ENCODE data around the gene TCEAL9. TPM values are rescaled to one million over a fixed set of nuclear protein-coding genes. Genes with fewer than 3 reads are reported as not detected.
"Not testable (repeated sequence)": the region's sequence is repeated elsewhere in the genome, so short reads cannot be mapped to it uniquely, and the experiment has no call there.

Gene TCEAL9
- total RNA-seq, 2 donors from 2014 or later: 0.55 TPM; not detected in 1

DNA sequence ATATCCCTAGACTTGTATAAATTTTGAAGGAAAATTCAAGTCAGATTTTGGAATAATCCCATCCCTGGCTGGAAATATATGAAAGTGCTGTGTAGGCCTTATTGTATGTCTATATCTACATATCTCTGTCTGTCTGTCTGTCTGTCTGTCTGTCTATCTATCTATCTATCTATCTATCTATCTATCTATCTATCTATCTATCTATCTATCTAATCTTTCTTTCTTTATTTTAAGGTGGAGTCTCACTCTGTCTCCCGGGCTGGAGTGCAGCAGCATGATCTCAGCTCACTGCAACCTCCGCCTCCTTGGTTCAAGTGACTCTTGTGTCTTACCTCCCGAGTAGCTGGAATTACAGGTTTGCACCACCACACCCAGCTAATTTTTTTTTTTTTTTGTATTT lies 3.3 kb downstream of the TCEAL9 start:
- not testable (repeated sequence) for H3K27ac Mint-ChIP-seq, ATAC-seq, DNase-seq

DNA sequence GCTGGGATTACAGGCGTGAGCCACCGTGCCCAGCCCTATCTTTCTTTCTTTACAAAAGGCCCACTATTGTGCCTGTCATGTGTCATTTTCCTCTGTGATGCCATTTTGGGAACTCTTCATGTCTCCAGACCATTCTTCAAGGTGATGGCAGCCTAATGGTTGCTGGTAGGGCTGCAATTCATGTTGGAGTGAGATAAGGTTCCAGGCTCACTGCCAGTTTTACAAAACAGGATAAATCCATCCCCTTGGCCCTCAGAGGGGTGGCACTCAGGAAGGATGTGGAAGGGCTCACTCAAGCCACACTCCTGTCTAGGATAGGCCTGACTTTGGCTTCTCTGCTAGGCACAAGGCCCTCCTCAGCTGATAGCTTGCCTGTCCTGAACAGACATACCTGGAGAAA lies 3.8 kb downstream of the TCEAL9 start:
- Mint-ChIP-seq H3K27ac (no peak overlapping the region), H3K4me1 (peaks cover 7% of the 10 kb centered on the region), H3K36me3 (ENCODE audit: low read depth) (peaks cover 2% of the 10 kb centered on the region), H3K27me3 (peaks cover 6% of the 10 kb centered on the region), H3K4me3 (no peak overlapping the region)
- ATAC-seq (no peak), DNase-seq (no peak)
- no peaks in the 10 kb centered on the region for H3K9me3 ChIP-seq (ENCODE audit: control insufficient read depth, low read length, poor library complexity, severe bottlenecking)

More for the DNA sequence above, 3.3 kb downstream of the TCEAL9 start:
- not testable (repeated sequence) for H3K27me3 Mint-ChIP-seq; H3K9me3 ChIP-seq (ENCODE audit: control insufficient read depth, low read length, poor library complexity, severe bottlenecking); H3K4me3 Mint-ChIP-seq; H3K36me3 Mint-ChIP-seq (ENCODE audit: low read depth); H3K4me1 Mint-ChIP-seq

DNA sequence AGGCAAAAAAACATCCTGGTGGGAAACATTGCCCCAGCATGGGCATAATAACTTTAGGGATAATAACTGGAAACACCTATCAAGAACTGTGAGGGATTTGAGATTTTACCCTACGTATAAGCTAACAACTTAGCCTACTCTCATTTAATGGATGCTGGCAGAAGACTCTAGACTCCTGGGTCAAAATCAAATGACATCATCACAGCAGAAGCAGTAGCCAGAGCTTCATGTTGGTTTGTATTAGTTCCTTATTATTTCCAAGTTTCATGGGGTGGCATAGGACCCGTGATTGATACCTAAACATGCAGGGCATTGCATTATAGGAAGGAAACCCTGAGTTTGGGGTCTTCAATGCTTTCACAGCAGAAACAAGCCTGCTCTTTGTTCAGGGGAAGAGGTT lies 4.6 kb downstream of the TCEAL9 start:
- Mint-ChIP-seq H3K4me3 (no peak overlapping the region), H3K36me3 (ENCODE audit: low read depth) (peaks cover 2% of the 10 kb centered on the region), H3K27ac (no peak overlapping the region), H3K27me3 (peaks cover 5% of the 10 kb centered on the region), H3K4me1 (peaks cover 5% of the 10 kb centered on the region)
- no peaks in the 10 kb centered on the region for H3K9me3 ChIP-seq (ENCODE audit: control insufficient read depth, low read length, poor library complexity, severe bottlenecking)
- DNase-seq (no peak), ATAC-seq (no peak)

DNA sequence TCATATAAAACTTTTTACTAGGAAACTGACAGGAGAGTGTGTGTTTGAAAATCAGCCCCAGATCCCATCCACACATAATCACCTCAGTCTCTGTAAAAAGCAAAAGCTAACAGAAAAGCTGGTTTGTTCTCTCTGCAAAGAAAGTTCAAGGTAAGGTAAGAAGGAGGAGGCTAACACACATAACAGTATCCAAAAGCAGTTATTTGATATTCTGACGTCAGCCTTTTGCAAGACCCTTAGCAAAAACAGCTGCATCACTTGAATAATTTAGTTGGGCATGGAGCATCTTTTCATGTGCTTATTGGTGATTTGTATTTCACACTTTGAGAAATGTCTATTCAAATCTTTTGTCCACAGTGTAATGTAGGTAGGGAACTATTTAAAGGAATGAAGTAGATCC lies 5.5 kb downstream of the TCEAL9 start:
- ATAC-seq: no peak

DNA sequence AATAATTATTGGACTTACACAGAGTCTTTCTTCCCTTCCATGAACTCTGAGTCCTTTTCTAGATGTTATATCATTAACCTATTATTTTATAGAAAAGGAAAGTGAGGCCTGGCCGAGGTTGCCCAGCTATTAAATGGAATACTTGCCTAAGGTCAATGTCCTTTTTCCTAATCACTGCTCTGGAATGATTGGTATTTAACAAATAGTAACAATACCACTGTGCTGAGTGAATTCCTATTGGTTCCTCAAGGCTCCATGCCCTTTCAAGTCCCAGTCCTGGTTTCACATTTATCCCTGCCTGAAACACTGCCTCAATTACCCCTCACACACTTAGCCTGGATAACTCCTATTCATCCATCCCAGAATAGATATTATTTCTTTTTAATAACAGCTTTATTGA lies 6.2 kb downstream of the TCEAL9 start:
- Mint-ChIP-seq H3K27ac (no peak overlapping the region), H3K4me1 (no peaks in the 10 kb centered on the region), H3K4me3 (no peak overlapping the region), H3K36me3 (ENCODE audit: low read depth) (peaks cover 1% of the 10 kb centered on the region), H3K27me3 (peaks cover 7% of the 10 kb centered on the region)
- DNase-seq: no peak
- ATAC-seq: no peak
- no peaks in the 10 kb centered on the region for H3K9me3 ChIP-seq (ENCODE audit: control insufficient read depth, low read length, poor library complexity, severe bottlenecking)

More for the DNA sequence above, 5.5 kb downstream of the TCEAL9 start:
- H3K27ac Mint-ChIP-seq: no peak overlapping the region
- no peak for DNase-seq
- no peak overlapping the region for H3K4me3 Mint-ChIP-seq
- H3K36me3 Mint-ChIP-seq (ENCODE audit: low read depth): peaks cover 2% of the 10 kb centered on the region
- no peaks in the 10 kb centered on the region for H3K9me3 ChIP-seq (ENCODE audit: control insufficient read depth, low read length, poor library complexity, severe bottlenecking)
- peaks cover 7% of the 10 kb centered on the region for H3K27me3 Mint-ChIP-seq
- H3K4me1 Mint-ChIP-seq: peaks cover 2% of the 10 kb centered on the region

DNA sequence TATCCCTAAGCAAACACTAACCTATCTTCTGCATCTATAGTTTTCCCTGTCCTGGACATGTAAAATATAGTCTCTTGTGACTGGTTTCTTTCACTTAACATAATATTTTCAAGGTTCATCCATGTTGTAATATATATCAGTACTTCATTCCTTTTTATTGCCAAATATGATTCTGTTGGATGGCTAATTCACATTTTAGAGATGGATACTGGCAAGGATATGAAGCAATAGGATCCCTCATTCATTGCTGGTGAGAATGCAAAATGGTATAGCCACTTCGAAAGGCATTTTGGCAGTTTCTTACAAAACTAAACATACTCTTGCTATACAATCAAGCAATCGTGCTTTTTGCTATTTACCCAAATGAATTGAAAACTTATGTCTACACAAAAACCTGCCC lies 6.7 kb downstream of the TCEAL9 start:
- Mint-ChIP-seq H3K4me1 (no peaks in the 10 kb centered on the region), H3K27ac (no peak overlapping the region), H3K36me3 (ENCODE audit: low read depth) (no peaks in the 10 kb centered on the region), H3K4me3 (no peak overlapping the region), H3K27me3 (peaks cover 7% of the 10 kb centered on the region)
- DNase-seq (no peak), ATAC-seq (no peak)
- H3K9me3 ChIP-seq (ENCODE audit: control insufficient read depth, low read length, poor library complexity, severe bottlenecking): no peaks in the 10 kb centered on the region

DNA sequence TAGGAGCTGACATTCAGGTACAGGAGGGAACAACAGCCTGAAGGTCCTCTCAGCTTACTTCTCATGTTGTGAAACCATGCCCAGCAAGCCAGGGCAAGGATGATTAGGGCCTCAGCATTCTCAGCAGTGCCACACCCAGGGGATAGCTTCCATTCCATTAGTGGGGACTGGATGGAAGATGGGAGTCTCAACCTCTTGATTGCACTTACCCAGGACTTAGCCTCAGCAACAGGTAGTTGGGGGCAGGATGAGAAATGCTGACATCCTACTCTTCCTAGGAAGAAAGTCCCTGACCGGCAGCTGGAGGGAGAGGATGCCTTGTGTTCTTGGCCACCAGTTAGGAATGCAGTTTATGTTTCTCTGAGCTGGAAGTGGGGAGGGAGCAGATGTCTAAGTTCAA lies 11.2 kb downstream of the TCEAL9 start:
- H3K36me3 Mint-ChIP-seq (ENCODE audit: low read depth): no peaks in the 10 kb centered on the region

DNA sequence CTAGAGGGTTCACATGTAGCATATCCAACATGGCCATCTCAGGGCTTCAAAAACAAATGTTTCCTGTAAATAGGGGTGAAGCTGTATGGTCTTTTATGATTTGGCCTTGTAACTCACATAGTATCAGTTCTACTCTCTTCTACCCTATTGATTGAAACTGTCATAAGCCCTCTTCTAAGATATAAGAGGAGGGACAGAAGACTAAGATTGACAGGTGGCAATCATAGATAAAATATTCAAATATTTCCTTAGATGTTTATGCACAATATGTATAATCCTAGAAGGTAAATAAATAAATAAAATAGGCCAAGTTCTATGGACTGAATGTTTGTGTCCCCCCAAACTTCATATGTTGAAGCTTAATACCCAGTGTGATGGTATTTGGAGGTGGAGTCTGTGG lies 13.2 kb downstream of the TCEAL9 start:
- H3K36me3 Mint-ChIP-seq (ENCODE audit: low read depth): no peaks in the 10 kb centered on the region
- H3K9me3 ChIP-seq (ENCODE audit: control insufficient read depth, low read length, poor library complexity, severe bottlenecking): no peaks in the 10 kb centered on the region
- no peak overlapping the region for H3K4me3 Mint-ChIP-seq
- H3K27me3 Mint-ChIP-seq: peaks cover 13% of the 10 kb centered on the region
- H3K27ac Mint-ChIP-seq: no peak overlapping the region
- no peak for ATAC-seq
- DNase-seq: no peak
- H3K4me1 Mint-ChIP-seq: no peaks in the 10 kb centered on the region

More for the DNA sequence above, 11.2 kb downstream of the TCEAL9 start:
- no peak overlapping the region for H3K27ac Mint-ChIP-seq
- H3K27me3 Mint-ChIP-seq: peaks cover 10% of the 10 kb centered on the region
- no peak for DNase-seq
- no peak for ATAC-seq
- no peaks in the 10 kb centered on the region for H3K4me1 Mint-ChIP-seq
- H3K9me3 ChIP-seq (ENCODE audit: control insufficient read depth, low read length, poor library complexity, severe bottlenecking): no peaks in the 10 kb centered on the region
- H3K4me3 Mint-ChIP-seq: no peak overlapping the region

DNA sequence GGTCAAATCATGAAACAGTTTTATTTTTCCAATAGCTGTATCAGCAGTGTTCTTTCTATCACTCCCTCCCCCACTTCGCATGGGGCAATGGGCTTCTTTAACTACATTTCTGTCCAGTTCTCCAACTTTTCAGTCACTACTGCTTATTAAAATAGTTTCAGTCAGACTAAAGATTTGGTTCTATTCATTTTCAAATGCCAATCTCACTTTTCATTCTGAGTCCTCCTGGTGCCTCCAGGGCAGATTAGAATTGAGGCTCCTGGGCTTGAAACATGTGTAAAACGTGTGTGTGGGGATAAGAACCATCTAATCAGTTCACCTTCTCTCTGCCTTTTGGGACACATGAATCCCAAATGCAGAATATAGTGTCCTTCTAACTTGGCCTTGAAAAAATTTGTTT lies 16.6 kb downstream of the TCEAL9 start:
- Mint-ChIP-seq H3K27me3 (peaks cover 11% of the 10 kb centered on the region), H3K27ac (no peak overlapping the region), H3K36me3 (ENCODE audit: low read depth) (no peaks in the 10 kb centered on the region), H3K4me3 (no peak overlapping the region), H3K4me1 (peaks cover 4% of the 10 kb centered on the region)
- no peaks in the 10 kb centered on the region for H3K9me3 ChIP-seq (ENCODE audit: control insufficient read depth, low read length, poor library complexity, severe bottlenecking)
- no peak for ATAC-seq
- no peak for DNase-seq

DNA sequence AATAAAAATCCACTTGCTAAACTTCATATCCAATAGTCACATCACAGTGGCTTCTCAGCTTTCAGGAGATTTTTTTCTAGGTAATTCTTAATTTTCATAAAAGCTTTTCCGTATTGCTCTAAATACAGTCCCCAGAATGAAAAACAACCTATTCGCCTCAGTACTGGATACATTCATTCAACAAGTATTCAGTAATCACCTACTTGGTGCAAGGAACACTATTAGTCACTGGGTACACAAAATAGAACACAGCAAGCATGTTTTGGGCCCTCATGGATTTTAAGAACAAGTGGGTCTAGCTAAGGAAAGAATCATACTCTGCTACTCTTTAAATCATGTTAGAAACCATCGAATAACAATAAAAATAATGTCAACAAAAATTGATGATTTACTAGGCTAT lies 17.3 kb downstream of the TCEAL9 start:
- peaks cover 11% of the 10 kb centered on the region for H3K27me3 Mint-ChIP-seq
- no peak overlapping the region for H3K27ac Mint-ChIP-seq
- H3K4me3 Mint-ChIP-seq: no peak overlapping the region
- peaks cover 4% of the 10 kb centered on the region for H3K4me1 Mint-ChIP-seq
- no peak for DNase-seq
- no peaks in the 10 kb centered on the region for H3K9me3 ChIP-seq (ENCODE audit: control insufficient read depth, low read length, poor library complexity, severe bottlenecking)
- no peaks in the 10 kb centered on the region for H3K36me3 Mint-ChIP-seq (ENCODE audit: low read depth)
- no peak for ATAC-seq

DNA sequence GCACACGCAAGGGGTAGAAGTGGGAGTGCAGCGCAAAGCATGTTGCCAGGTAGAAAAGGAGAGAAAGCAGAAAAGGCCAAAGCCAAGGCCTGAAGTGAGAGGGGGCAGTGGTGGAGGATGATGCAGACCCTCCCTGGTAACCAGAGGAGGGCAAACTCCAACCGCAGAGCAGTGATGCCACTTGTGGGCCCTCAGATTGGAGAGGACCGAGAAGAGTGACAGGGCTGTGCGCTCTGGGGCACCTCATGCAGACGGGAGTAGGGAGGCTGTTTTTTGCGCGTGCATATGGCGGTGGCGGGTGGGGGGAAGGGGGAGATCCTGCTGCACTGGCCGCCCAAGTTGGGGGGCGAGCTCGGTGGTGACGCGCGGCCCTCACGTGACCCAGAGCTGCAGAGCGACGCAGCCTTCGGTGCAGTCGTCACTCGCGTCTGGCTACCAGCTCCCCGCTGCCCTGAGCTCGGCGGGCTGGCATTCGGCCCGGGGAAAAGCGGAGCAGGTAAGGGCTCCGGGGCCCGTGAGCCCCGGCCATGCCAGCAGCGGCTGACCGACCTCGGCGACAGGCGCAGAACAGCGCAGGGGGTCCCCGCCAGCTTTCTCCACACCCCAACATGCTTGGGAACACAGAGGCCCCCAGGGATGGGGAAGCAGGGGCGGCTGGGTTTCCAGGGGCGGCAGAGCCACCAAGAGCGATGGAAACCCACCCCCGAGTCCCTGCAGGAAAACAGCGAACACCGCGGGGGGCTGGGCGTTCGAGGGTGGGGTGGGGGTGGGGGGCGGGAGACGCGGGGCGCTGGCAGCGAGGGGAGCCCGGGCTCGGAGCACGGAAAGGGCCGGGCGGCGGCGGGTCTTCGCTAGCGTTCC lies 20.0 kb downstream of the TCEAL9 start, which contains the start of gene BEX3:
BEX3 (plus strand) TSS at position 421 of the 861 bp plus-strand sequence. CDS start 984 bp downstream, outside the sequence.
- no peaks in the 10 kb centered on the region for H3K9me3 ChIP-seq (ENCODE audit: control insufficient read depth, low read length, poor library complexity, severe bottlenecking)
- peaks cover 6% of the 10 kb centered on the region for H3K4me1 Mint-ChIP-seq
- H3K36me3 Mint-ChIP-seq (ENCODE audit: low read depth): no peaks in the 10 kb centered on the region
- no peak within 1 kb of the TSS for H3K27ac Mint-ChIP-seq
- peak; percentile 61 for ATAC-seq
- peak within 1 kb of the TSS; percentile 84 for H3K4me3 Mint-ChIP-seq
- DNase-seq: peak in 2 of 3 donors; percentile 10
- peaks cover 11% of the 10 kb centered on the region for H3K27me3 Mint-ChIP-seq

DNA sequence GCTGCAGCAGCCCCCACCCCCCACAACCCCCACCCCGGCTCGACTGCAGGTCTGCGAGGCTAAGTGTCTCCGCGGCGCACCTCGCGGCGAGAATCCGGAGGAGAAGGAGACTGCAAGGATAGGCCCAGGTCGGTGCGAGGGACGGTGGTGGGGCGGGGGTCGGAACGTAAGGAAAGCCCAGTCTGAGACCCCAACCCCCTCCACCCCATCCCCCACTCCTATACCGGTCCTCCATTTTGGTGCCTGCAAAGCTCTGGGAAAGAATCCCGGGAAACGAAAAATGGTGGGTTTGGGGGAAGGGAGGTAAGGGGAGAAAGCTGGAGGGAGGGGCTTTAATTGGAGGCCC lies 20.6 kb downstream of the TCEAL9 start:
- no peaks in the 10 kb centered on the region for H3K36me3 Mint-ChIP-seq (ENCODE audit: low read depth)
- peak overlapping the region; percentile 84 for H3K4me3 Mint-ChIP-seq
- peaks cover 6% of the 10 kb centered on the region for H3K4me1 Mint-ChIP-seq
- no peaks in the 10 kb centered on the region for H3K9me3 ChIP-seq (ENCODE audit: control insufficient read depth, low read length, poor library complexity, severe bottlenecking)
- ATAC-seq (no peak), DNase-seq (no peak)
- H3K27me3 Mint-ChIP-seq: peaks cover 11% of the 10 kb centered on the region
- no peak overlapping the region for H3K27ac Mint-ChIP-seq

DNA sequence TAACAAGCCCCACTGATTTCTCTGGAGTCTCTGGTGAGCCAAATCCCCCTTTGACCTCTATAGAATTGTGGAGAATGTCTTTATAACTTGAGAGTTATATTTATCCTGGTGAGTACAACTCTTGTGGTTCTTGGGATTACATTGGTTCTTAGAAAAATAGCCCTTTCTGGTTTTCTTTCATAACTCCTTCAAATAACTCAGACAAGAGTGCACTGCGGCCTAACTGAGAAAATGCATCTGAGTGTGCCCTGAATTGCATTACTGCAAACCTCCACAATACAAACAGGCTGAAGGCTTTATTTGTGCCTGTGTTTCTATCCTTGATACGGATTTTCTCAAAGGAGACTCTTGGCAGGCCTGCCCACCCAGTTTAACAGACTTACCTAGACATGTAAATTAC lies 22.7 kb downstream of the TCEAL9 start:
- H3K27me3 Mint-ChIP-seq: peaks cover 5% of the 10 kb centered on the region
- H3K27ac Mint-ChIP-seq: no peak overlapping the region
- H3K4me3 Mint-ChIP-seq: peak overlapping the region; percentile 5
- DNase-seq (no peak), ATAC-seq (no peak)
- no peaks in the 10 kb centered on the region for H3K36me3 Mint-ChIP-seq (ENCODE audit: low read depth)
- peaks cover 6% of the 10 kb centered on the region for H3K4me1 Mint-ChIP-seq
- H3K9me3 ChIP-seq (ENCODE audit: control insufficient read depth, low read length, poor library complexity, severe bottlenecking): no peaks in the 10 kb centered on the region

DNA sequence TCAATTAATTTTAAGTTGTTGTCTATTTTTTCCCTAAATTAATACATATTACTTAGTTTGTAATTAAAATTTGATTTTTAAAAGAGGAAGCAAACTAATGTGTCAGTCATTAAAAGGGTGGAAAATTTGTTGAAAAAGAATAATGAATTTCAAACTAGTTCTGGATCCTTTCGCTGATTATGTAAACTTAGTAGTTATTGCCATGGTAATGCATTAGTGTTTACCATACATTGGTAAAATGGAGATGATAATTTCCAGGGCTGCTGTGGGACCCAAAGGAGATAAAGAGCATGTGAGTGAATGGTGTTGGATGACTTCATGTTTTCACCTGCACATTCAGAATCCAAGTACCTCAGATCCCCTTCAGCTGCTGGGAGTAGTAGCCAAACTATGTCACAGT lies 26.6 kb downstream of the TCEAL9 start:
- Mint-ChIP-seq H3K27ac (no peak overlapping the region), H3K4me3 (no peak overlapping the region), H3K4me1 (peaks cover 2% of the 10 kb centered on the region), H3K27me3 (no peaks in the 10 kb centered on the region), H3K36me3 (ENCODE audit: low read depth) (no peaks in the 10 kb centered on the region)
- ATAC-seq: no peak
- no peak for DNase-seq
- H3K9me3 ChIP-seq (ENCODE audit: control insufficient read depth, low read length, poor library complexity, severe bottlenecking): no peaks in the 10 kb centered on the region

Measured in T-helper 17 cell (primary cell).